ENCODE data around the gene TMX1. TPM values are rescaled to one million over a fixed set of nuclear protein-coding genes. Genes with fewer than 3 reads are reported as not detected.

The TMX1 gene
- total RNA-seq, 4 donors from 2014 or later: 19.4 to 25.1 (median 20.9) TPM

DNA sequence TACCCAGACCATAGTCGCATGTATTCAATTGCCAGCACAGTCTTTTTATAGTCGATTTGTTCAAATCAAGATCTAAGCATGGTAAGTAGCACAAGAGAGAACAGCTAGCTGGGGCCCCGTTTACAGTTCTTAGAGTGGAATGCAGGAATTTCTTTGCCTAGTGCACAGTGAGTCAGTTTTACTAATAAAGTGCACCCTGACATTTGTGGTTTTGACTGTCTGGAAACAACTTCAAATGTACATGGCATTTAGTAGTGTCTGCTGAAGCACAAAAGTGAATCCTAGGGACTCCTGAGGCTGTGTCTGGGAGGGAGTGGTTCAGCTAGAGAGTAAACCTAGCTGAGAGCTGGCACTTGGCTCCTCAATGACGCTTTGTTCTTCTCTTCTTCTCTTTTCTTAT, 64.9 kb downstream of the TMX1 start:
- Histone ChIP-seq H3K27me3 (no peaks in the 10 kb centered on the region), H3K9me3 (no peaks in the 10 kb centered on the region), H3K4me3 (no peak overlapping the region), H3K27ac (peak overlapping the region in 1 of 4 donors; percentile 16), H3K4me1 (peaks cover 0 to 27% (median 6%) of the 10 kb centered on the region in 4 donors), H3K36me3 (no peaks in the 10 kb centered on the region)
- TF ChIP-seq EP300 (IDR thresholded peaks at IDR 0.05) (no peak), POLR2A (IDR thresholded peaks at IDR 0.05) (no peak)
- TF ChIP-seq, protein P1, sequence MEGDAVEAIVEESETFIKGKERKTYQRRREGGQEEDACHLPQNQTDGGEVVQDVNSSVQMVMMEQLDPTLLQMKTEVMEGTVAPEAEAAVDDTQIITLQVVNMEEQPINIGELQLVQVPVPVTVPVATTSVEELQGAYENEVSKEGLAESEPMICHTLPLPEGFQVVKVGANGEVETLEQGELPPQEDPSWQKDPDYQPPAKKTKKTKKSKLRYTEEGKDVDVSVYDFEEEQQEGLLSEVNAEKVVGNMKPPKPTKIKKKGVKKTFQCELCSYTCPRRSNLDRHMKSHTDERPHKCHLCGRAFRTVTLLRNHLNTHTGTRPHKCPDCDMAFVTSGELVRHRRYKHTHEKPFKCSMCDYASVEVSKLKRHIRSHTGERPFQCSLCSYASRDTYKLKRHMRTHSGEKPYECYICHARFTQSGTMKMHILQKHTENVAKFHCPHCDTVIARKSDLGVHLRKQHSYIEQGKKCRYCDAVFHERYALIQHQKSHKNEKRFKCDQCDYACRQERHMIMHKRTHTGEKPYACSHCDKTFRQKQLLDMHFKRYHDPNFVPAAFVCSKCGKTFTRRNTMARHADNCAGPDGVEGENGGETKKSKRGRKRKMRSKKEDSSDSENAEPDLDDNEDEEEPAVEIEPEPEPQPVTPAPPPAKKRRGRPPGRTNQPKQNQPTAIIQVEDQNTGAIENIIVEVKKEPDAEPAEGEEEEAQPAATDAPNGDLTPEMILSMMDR (IDR thresholded peaks at IDR 0.05): no peak
- no peak for DNase-seq (ENCODE audit: low spot score in 2 of 2)
- WGBS, 2 donors: 35 to 38% methylated on average over 4 of the region's 4 CpGs

DNA sequence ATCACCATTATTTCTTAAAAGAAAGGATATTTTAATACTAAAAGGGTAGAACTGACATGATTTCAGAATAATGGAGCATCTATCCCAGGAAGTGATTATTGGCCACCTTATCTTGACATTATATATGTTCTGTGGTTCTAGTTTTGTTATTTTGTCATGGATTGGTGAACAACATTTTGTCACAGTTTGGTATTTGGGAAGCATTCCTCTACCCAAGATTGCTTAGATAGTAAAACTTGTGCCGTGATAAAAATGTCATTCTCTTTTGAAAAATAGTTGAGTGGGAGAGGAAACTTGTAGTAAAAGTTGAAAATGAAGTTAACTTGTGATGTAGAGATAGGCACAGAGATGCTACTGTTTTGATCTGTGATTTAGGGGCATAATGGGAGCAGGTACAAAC, 65.7 kb downstream of the TMX1 start:
- Histone ChIP-seq H3K27me3 (no peaks in the 10 kb centered on the region), H3K9me3 (no peaks in the 10 kb centered on the region), H3K4me1 (peaks cover 0 to 35% (median 7%) of the 10 kb centered on the region in 4 donors), H3K36me3 (no peaks in the 10 kb centered on the region), H3K27ac (no peak overlapping the region), H3K4me3 (no peak overlapping the region)
- DNase-seq (ENCODE audit: low spot score in 2 of 2): no peak
- 63 to 69% methylated on average over 1 of the region's 1 CpG for WGBS, 2 donors
- no peak for TF ChIP-seq POLR2A (IDR thresholded peaks at IDR 0.05)
- TF ChIP-seq EP300 (IDR thresholded peaks at IDR 0.05): no peak
- TF ChIP-seq, protein P1 (IDR thresholded peaks at IDR 0.05): no peak

Small RNAs within 50 kb of the gene (small RNA-seq; reads per million reads assigned to genes)
- not detected for gene RF00019
- not detected for gene RF00156

Other genes starting within 250 kb of the TMX1 start
- gene TRIM9, start 145.1 kb upstream of the TMX1 start, total RNA-seq: 1 to 10 TPM in 3 of 4 donors, under 1 TPM in 1; 0.87 to 5.9 (median 4.9) TPM